HTR-8/SVneo (cell line): ENCODE results near the gene PCDHA13.
"Not testable (repeated sequence)": the region's sequence is repeated elsewhere in the genome, so short reads cannot be mapped to it uniquely, and the experiment has no call there.

ENCODE experiments used
- DNase-seq: peaks from one replicate; pipeline ENCODE4 v3.0.0; 2011; ENCODE audit warnings: low spot score, mixed read lengths; ENCODE audit not compliant: insufficient read length
- FAIRE-seq: peaks from 2 replicates; lab custom pipeline; 2011; peaks lifted over from hg19 to GRCh38; lab: Jason Lieb, UNC

Gene PCDHA13

GRCh38 chr5:140869555-140869886 is 12.4 kb upstream of the PCDHA13 start:
- DNase-seq, result peak; percentile 60
- FAIRE-seq, result no peak

DNA sequence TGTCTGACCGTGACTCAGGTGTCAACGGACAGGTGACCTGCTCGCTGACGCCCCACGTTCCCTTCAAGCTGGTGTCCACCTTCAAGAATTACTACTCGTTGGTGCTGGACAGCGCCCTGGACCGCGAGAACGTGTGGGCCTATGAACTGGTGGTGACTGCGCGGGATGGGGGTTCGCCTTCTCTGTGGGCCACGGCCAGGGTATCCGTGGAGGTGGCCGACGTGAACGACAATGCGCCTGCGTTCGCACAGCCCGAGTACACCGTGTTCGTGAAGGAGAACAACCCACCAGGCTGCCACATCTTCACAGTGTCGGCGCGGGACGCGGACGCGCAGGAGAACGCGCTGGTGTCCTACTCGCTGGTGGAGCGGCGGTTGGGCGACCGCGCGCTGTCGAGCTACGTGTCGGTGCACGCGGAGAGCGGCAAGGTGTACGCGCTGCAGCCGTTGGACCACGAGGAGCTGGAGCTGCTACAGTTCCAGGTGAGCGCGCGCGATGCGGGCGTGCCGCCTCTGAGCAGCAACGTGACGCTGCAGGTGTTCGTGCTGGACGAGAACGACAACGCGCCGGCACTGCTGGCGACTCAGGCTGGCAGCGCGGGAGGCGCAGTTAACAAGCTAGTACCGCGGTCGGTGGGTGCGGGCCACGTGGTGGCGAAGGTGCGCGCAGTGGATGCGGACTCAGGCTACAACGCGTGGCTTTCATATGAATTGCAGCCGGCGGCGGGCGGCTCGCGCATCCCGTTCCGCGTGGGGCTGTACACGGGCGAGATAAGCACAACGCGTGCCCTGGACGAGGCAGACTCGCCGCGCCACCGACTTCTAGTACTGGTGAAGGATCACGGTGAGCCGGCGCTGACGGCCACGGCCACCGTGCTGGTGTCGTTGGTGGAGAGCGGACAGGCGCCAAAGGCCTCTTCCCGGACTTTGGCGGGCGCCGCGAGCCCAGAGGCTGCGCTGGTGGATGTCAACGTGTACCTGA is 11.4 kb upstream of the PCDHA13 start:
- DNase-seq, result no peak
- FAIRE-seq, result no peak

DNA sequence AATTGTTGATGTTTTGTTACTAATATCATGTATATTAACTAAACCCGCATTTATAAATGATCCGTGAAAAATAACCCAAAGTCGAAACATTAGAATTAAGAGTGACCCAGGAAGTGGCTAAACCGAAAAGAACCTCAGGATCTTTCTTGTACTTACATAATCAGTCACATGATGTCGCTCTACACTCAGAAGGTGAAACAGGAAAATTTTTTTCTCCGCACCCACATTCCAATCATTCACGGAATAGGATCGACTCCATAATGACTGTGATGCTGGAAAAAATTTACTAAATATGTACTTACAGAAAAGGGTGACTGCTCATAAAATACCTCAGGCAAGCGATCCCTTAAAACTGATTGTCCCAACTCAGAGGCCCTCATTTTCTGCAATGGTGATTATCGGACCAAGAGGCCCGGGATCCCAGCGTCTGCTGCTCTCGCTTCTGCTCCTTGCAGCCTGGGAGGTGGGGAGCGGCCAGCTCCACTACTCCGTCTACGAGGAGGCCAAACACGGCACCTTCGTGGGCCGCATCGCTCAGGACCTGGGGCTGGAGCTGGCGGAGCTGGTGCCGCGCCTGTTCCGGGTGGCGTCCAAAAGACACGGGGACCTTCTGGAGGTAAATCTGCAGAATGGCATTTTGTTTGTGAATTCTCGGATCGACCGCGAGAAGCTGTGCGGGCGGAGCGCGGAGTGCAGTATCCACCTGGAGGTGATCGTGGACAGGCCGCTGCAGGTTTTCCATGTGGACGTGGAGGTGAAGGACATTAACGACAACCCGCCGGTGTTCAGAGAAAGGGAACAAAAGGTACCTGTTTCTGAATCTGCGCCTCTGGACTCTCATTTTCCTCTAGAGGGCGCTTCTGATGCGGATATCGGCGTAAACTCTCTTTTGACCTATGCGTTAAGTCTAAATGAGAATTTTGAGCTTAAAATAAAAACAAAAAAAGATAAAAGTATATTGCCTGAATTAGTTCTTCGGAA is 6.5 kb upstream of the PCDHA13 start, which contains the start of gene PCDHA12:
Gene PCDHA12 (plus strand): TSS at position 224 of the 981 bp plus-strand sequence. CDS start 165 bp downstream, at position 389.
- DNase-seq (peak; percentile 51), FAIRE-seq (no peak)

- FAIRE-seq, result not testable (repeated sequence)
Observed at GRCh38 chr5:140876541-140877261, 5.2 kb upstream of the PCDHA13 start.

GRCh38 chr5:140877262-140877581 is 4.7 kb upstream of the PCDHA13 start:
- DNase-seq, result no peak
- no peak for FAIRE-seq

More at GRCh38 chr5:140876541-140877261, 5.2 kb upstream of the PCDHA13 start:
- not testable (repeated sequence) for DNase-seq

DNA sequence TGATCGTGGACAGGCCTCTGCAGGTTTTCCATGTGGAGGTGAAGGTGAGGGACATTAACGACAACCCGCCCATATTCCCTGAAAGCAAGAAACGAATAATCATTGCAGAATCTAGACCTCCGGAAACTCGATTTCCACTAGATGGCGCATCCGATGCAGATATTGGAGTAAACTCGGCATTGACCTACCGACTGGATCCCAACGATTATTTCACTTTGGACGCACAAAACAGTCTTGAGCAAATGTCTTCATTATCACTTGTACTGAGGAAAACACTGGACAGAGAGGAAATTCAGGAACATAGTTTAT is 621 bp downstream of the PCDHA13 start:
- no peak for FAIRE-seq
- DNase-seq, result peak; percentile 31

DNA sequence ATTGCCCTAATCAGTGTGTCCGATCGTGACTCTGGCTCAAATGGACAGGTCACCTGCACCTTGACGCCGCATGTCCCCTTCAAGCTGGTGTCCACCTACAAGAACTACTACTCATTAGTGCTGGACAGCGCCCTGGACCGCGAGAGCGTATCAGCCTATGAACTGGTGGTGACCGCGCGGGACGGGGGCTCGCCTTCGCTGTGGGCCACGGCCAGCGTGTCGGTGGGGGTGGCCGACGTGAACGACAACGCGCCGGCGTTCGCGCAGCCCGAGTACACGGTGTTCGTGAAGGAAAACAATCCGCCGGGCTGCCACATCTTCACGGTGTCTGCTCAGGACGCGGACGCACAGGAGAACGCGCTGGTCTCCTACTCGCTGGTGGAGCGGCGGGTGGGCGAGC is 1.4 kb downstream of the PCDHA13 start:
- DNase-seq, result no peak
- FAIRE-seq, result peak; percentile 71

- no peak for FAIRE-seq
Observed at GRCh38 chr5:140883927-140884697, 2.2 kb downstream of the PCDHA13 start.

DNA sequence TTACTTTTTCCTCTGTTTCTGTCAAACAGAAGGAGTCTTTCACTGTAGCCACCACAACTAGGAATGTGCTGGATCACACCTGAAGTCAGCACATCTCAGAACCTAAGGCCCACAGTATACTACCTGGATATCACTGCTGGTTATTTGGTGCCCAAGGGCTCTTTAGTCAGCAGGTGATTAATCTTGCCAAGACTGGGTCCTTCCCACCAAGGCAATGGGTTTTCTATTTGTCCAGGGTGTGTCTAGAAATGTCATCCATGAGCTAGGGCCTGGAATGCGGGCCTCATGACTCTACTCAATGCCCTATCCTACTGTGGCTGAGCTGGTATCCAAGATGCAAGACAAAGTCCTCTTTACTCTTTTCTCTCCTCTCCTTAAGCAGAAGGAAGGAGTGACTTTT is 34.4 kb downstream of the PCDHA13 start:
- FAIRE-seq, result no peak

More at GRCh38 chr5:140883927-140884697, 2.2 kb downstream of the PCDHA13 start:
- DNase-seq, result no peak

GRCh38 chr5:140923601-140924000 is 41.7 kb downstream of the PCDHA13 start:
- no peak for DNase-seq

More for the DNA sequence above, 34.4 kb downstream of the PCDHA13 start:
- no peak for DNase-seq

DNA sequence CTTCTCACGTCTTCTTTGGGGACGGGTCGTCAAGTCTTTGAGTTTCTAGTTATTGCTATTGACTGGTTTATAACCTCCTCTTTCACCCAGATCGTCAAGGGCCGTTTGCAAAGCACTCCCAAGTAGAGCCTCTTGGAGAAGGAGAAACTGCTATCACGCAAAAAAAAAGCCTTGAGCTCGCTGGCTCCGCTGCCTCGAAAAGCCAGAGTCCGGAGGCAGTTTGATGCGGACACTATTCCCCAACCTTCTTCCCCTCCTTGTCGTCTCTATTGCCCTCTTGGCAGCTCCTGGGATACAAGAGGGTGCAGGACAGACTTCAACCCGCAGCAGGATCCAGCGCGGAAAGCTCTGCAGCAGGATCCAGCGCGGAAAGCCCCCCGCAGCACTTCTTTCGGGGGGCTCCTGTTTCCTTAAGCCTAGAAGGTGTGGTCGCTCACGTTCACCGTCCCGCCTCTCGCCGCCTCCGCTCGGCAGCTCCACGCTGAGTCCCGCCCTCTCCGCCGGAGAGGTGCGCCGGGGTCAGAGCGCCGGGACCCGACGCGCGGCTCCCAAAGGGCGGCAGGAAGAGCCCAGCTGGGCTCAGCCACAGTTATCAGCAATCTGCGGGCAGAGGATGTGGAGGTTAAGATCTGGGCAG is 44.0 kb downstream of the PCDHA13 start, which contains the start of gene PCDHAC1:
Gene PCDHAC1 (plus strand): TSS at position 494 of the 637 bp plus-strand sequence. CDS start 594 bp downstream, outside the sequence.
- no peak for FAIRE-seq
- no peak for DNase-seq

More at GRCh38 chr5:140923601-140924000, 41.7 kb downstream of the PCDHA13 start:
- FAIRE-seq, result no peak

DNA sequence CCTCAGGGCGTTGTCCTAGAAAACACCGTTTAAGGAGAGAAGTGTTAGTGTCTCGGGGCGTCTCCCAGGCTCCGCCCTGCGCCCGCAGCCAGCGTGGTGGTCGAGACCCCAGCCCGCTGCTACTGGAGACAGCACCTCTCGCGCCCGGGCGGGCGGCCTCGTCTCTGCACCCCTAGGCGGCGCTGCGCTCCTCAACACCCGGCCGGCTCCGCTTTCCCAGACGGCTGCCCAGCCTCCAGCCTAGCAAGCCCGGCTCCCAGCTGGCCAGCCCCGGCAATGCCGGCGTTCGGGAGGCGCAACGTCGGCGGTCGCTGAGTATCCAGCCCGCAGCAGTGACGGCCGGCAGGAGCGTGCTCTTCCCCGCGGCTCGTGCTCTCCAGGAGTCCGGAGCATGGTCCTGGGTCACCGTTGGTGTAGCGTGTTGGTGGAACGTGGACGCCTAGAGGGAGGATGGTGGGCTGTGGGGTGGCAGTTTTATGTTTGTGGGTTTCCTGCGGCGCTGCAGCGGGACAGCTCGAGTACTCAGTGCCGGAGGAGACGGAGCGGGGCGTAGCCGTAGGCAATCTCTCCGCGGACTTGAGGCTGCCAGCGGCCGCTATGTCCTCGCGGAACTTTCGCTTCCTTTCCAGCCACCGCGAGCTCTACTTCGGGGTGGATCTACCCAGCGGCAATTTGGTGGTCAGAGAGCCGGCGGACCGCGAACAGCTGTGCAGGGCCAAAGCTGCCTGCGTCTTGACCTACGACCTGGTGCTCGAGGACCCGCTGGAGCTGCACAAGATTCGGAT is 44.7 kb downstream of the PCDHA13 start:
- FAIRE-seq, result peak; percentile 94
- peak; percentile 73 for DNase-seq

- DNase-seq, result no peak
- peak; percentile 74 for FAIRE-seq
Observed at GRCh38 chr5:140927228-140927573, 45.3 kb downstream of the PCDHA13 start.
